Activated CD4-positive, alpha-beta T cell treated with anti-CD3 and anti-CD28 coated beads for 24 hours (primary cell): Measurements from ENCODE around the gene EIF4EBP3.
"Not testable (repeated sequence)": the region's sequence is repeated elsewhere in the genome, so short reads cannot be mapped to it uniquely, and the experiment has no call there.

ENCODE experiments used
- DNase-seq, 2 donors: peaks; one replicate each; pipeline ENCODE4 v3.0.0-alpha.2; 2020; ENCODE audit warnings: low read depth in 2 of 2

EIF4EBP3 gene

DNA sequence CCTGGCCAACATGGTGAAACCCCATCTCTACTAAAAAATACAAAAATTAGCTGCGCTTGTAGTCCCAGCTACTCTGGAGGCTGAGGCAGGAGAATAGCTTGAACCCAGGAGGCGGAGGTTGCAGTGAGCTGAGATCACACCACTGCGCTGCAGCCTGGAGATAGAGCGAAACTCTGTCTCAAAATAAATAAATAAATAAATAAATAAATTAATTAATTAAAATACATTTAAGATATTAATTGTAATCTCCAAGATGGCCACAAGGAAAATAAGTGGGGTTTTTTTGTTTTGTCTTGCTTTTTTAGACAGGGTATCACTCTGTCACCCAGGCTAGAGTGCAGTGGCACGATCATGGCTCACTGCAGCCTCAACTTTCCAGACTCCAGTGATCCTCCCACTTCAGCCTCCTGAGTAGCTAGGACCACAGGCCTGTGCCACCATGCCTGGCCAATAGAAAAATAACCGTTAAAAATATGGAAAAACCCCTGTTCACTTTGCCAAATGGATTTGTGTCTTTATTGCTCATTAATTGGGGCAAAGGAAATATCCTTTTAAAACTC is 31.8 kb downstream of the EIF4EBP3 start:
- DNase-seq = not testable (repeated sequence)

DNA sequence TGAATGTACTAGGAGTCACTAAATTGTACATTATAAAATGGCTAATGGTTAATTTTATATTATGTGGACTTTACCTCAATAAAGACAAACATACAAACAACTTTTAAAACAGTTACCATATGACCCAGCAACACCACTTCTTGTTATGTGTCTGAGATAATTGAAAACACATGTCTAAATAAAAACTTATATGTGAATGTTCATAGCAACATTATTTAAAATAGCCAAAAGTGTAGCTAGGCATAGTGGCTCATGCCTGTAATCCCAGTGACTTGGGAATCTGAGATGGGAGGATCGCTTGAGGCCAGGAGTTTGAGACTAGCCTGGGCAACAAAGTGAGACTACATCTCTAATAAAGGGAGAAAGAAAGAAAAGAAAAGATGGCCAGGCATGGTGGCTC is 40.0 kb downstream of the EIF4EBP3 start:
- no peak for DNase-seq

DNA sequence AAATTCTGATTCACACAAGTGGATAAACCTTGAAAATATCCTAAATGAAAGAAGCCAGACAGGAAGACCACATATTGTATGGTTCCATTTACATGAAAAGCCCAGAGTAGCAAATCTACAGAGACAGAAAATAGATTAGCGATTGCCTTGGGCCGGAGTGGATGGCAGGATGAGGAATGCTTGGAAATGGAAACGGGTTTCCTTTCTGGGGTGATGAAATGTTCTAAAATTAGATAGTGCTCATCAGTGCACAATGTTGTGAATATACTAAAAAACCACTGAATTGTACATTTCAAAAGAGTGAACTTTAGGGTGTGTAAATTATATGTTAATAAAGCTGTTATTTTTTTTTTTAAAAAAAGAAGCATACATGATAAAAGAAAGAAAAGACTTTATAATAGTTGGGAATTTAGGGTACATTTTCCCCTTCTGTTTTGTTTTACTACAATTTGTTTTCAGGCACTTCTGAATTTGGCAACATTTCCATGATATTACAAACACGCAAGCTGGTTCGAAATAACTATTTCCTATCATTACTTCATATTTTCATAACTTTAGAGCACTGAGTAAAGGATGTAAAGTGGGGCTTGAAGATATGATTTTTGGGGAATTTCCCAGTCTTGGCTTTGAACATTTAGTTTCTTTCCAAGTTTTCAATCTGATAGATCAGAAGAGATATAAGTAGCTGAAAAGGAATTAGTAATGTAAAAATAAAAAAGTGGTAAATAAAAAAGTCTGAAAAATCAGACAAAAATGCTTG is 41.0 kb downstream of the EIF4EBP3 start:
- DNase-seq = no peak

DNA sequence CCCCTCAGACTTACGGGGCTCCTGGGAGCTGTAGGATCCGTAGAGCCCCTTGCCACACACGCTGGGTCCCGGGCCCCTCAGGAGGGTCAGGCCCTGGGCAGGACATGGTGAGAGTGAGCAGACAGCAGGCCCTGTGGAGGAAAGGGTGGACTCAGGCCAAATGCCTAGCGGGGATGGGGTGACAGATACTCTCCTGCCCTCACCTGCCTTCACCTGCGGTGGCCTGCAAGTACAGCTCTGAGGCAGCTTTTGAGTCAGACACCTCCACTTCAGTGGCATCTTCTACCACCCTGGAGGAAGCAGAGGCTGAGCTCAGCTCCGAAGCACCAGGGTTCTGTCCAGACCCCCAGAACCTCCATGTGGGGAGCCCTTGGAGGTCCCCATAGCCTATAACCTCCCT is 43.4 kb downstream of the EIF4EBP3 start:
- no peak for DNase-seq

DNA sequence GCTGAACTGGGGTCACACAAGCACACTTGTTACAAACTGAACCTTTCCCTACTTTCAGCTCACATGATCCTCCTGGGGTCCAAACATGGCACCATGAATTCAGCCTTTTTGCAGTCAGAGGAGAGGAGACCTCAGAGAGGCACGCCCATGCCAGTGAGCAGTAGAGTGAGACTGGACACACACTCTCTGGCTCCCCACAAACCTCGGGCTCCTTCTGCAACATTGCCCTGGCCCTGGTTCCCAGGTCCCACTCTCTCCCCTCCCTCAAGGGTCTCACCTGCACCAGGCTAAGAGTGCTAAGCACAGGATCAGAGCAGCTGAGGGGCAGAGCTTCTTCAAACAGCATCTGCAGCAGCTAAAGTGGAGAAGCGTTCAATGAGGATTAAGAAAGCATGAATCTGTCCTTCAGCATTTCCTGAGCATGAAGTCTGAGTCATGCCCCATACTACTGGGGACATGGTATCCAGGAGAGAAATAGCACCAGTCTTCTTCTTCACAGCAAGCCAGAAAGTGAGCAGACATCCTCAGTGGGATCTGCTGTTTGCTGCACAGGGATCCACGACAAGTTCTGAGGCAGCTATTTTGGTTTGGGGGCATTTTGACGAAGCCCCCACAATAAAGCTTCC is 44.4 kb downstream of the EIF4EBP3 start:
- DNase-seq = no peak

DNA sequence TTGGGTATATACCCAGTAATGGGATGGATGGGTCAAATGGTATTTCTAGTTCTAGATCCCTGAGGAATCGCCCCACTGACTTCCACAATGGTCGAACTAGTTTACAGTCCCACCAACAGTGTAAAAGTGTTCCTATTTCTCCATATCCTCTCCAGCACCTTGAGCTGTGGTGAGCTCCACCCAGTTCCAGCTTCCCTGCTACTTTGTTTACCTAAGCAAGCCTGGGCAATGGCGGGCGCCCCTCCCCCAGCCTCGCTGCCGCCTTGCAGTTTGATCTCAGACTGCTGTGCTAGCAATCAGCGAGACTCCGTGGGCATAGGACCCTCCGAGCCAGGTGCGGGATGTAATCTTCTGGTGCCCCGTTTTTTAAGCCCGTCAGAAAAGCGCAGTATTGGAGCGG is 45.6 kb downstream of the EIF4EBP3 start:
- DNase-seq = not testable (repeated sequence)

DNA sequence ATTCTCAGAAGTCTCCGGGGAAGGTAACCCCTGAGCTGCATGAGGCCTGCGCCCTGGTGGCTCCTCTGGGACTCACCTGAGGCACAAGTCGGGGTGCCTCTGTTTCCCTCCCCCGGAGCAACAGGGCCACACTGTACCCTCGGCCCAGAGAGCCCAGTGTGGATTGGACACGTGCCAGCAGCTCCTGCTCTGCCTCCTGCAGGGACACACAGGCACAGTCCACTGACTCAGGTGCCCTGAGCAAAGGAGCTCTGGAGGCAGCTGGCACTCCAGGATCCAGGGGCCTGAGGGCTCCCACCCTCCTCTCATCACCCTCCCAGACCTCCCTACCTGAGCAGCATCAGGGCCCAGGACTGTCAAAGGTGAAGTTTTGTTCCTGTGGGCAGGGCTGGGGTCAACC is 46.7 kb downstream of the EIF4EBP3 start:
- no peak for DNase-seq

DNA sequence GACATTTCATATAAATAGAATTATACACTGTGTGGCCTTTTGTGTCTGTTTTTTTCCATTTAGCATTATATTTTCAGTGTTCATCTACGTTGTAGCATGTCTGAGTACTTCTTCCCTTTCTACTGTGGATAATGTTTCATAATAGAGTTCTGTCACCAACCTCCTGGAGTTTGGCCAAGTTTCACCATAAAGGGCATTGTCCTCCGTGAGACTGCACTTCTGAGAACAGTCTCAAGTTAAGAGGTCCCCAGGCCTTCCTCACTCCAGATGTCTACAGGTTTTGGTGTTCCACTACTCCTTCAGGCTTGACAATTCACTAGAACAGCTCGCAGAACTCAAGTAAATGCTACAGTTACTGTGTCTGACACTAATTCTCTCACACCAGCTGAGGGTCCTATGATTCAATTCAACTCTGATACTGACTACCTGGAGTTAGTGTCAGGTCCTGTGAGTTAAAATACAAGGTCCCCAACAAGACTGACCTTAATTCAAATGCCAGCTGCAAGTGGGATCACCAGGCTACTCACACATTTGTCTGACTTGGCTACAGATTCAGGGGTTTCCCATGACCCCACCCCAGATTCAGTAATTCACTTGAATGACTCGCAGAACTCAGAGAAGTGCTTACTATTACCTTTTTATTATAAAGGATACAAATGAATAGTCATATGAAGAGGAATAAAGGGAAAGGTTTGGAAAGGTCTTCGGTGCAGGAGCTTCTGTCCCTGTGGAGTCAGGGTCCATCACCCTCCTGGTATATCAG is 48.3 kb downstream of the EIF4EBP3 start:
- DNase-seq = no peak

DNA sequence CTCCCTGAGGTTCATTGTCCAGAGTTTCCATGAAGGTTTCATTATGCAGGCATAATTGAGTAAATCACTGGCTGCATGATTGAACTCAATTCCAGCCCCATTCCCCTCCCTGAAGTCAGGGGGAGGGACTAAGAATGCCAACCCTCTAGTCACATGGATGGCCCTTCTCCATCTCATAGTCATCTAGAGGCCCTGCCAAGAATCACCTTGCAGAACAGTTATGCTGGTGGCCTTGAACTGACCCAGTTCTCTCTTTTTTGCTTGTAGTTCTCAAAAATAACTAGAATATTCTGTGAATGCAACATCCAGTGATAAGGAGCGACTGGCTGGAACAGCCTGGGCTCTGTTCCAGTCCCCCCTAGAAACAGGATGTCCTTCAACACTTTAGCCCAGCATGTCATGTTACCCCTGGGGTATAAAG is 48.9 kb downstream of the EIF4EBP3 start:
- DNase-seq = no peak

DNA sequence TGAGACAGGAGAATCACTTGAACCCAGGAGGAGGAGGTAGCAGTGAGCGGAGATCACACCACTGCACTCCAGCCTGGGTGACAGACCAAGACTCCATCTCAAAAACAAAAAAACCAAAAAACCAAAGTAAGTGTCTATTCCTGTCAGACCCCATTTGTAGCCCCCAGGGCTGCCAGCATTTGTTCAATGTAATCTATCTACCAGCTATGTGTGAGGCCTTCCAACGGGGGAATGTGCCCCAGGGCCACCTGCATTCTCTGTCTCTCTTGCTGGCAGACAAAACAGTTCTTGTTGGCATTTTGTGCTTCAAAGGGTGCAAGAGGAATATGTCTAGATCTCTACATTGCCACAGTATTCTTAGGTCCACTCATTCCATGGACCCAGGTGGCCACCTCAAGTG is 51.4 kb downstream of the EIF4EBP3 start:
- DNase-seq = no peak
